ENCODE results near the gene SPOP. TPM values are rescaled to one million over a fixed set of nuclear protein-coding genes. Genes with fewer than 3 reads are reported as not detected.
"Not testable (repeated sequence)": the region's sequence is repeated elsewhere in the genome, so short reads cannot be mapped to it uniquely, and the experiment has no call there.

SPOP gene
- polyA plus RNA-seq, 1 donor, result 53.1 TPM

GRCh38 chr17:49571764-49572163, 106.1 kb downstream of the SPOP start:
- no peak for DNase-seq

DNA sequence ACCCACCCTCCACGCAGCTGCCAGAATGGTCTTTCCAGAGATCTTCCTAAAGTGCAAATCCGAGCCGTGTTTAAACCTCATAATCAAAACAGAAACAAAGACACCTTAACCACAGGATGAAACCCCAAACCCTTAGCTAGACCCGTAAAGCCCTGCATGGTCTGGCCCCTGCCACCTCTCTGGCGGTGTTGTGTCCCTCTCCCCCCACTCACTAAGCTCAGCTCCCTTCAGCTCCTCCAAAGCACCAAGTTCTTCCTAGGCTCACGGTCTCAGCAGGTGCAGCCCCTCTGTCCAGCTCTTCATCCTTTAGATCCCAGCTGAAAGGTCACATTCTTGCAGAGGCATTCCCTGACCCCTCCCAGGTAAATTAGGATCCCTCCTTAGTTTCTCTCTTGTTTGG, 106.6 kb downstream of the SPOP start:
- DNase-seq, result no peak

DNA sequence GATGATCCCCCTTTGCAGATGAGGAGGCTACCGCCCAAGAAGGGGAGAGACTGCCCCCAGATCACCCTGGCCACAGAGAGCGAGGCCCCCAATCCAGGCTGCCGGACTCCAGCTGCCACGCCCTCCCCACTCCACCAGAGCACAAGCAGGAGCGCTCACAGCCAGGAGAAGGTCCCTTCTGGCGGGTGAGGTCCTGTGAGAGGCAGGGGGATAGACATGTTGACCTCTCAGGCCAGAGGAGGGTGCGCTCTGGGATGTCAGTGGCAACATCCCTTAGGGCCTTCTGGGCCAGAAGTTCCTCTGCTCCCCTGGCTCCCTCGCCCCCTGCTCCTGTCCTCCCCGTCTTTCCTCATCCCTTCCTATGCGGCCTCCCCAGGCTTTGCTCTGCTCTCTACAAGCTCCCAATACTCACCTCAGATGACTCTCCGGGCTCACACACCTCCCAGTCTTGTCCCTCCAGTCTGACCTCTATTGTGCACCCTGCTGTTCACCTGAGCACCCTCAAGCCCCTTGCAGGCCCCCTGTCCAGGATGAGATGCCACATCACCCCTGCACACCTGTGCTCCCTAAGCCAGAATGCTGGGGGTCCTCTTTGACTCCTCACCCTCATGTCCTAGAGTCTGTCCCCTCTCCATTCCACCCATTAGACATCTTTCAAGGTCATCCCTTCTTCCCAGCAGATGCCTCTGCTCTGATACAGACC, 107.2 kb downstream of the SPOP start:
- no peak for DNase-seq

- DNase-seq, result not testable (repeated sequence)
Measured at GRCh38 chr17:49568695-49569047, 109.2 kb downstream of the SPOP start.

DNA sequence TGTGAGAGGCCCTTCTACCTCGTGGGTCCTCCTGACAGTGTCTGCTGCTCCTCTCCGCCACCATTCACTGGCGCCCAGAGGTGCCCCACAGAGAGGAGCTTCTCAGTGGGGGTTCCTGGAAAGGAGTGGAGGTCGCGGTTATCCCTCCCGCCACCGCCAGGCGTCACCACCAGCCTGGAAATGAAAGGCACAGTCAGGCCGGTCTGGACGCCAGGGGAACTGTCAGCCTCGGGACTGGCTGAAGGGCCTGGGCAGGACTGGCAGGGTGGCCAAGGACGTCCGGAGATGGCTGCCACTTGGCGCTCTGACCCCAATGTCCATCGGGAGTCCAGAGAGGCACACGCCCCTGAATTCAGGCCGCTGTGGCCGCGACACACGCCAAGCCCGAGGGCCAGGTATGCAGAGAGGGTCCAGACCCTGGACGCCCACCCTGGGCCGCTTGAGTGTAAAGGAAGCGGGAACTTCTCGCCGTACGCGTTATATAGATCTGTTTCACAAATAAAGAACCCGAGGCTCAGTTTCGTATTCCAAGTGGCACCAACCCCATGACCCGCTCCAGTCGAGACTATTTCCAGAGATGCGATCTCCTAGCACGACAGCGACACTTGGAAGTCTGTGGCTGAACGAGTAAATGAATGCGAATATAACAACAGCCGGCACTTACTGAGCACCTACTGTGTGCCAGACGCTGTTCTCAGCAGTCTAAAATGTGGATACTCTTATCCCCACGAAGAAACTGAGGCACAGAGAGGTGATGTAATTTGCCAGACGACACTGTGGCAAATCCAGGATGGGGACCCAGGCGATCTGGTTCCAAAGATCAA, 109.8 kb downstream of the SPOP start:
- DNase-seq, result peak; percentile 81

DNA sequence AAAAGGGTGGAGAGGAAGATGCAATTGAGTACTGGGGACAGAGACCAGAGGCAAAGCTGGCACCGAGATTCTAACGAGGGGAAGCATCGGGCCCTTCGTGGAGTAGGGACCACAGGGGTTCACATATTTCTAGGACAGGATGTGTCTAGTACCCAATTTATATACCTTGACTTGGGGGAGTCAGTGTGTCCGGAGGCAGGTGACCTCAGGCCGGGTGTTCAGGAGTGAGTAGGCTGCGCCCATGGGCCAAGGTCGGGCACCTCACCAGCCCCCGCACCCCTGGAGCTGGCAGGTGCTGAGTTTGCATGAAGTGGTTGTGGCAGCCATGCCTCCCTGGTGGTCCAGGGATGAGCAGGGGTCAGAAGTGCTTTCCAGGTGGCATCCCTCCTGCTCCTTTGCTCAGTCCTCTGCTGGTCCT, 110.8 kb downstream of the SPOP start:
- no peak for DNase-seq

GRCh38 chr17:49566668-49567071, 111.2 kb downstream of the SPOP start:
- DNase-seq, result no peak

- no peak for DNase-seq
Measured at GRCh38 chr17:49565948-49566491, 111.9 kb downstream of the SPOP start.

DNA sequence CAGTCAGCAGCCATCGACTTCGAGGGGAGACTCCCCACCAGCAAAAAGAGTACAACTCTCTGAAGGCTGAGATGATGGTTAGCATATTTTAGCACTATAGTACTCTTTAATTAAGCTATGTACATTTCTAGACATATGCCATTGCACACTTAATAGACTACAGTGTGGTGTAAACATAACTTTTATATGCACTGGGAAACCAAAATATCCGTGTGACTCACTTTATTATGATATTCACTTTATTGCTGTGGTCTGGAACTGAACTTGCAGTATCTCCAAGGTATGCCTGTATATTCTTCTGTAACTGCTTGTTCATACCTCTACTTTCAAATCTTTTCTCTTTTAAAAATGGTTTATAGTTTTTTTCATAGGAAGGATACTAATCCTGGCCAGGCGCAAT, 113.3 kb downstream of the SPOP start:
- DNase-seq, result no peak

DNA sequence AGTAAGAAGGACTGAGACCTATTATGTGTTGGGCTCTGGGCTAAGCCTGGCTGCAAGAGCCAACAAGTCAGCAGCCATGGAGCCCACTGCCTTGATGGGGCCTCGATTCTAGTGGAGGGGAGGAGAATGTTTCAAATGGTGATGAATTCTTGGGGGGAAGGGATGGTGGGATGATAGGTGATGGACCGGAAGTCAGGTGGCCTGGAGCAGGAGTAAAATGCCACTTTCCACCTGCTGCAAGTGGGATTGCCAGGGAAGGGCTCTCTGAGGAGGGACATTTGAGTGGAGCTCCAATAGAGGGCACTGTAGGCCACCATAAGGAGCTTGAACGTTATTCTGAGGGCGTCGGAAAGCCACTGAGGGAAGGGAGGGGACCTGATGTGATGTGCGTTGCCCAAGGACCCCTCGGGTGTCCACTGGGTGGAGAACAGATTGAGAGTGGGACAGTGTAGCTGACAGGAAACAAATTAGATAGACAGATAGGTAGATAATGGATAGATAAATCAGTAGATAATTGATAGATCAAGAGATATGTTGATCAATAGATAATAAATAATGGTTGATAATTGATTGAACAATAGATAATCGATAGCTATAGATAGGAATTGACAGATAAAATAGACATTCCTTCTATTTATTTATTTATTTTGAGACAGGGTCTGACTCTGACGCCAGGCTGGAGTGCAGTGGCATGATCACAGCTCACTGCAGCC, 120.4 kb downstream of the SPOP start:
- no peak for DNase-seq

- peak; percentile 78 for DNase-seq
Measured at GRCh38 chr17:49556223-49556943, 121.5 kb downstream of the SPOP start.

DNA sequence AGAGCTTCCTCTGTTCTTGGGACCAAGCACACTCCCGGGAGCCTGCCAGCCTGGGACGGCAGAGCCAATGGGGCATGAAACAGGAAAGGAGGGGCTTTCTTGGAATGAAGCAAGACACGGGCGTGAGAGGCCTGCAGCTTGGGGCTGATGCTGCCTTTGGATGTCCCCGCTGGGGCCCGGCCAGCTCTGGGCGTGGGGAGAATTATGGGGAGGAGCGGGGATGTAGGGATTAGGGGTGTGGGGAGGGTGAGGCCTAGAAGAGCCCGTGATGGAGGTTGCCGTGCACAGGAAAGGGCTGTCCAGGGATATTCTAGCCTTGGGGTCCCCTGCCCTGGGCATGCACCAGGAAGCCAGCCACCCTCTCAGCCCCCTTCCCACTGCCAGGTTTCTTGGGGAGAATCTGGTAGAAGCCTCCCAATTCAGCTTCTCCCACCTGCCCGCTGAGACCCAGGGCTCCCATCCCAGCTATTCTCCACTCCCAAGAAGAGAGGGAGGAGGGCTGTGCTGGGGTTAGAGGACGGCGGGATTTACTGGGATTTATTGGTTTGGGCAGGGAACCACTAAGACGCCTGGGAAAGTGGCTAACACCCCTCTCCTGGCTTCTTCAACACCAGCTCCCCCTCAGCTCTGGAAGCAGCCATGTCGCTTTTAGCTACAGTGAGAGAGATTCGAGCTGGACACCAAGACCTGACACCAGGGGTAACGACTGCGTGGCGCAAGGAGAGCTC, 122.2 kb downstream of the SPOP start:
- no peak for DNase-seq

DNA sequence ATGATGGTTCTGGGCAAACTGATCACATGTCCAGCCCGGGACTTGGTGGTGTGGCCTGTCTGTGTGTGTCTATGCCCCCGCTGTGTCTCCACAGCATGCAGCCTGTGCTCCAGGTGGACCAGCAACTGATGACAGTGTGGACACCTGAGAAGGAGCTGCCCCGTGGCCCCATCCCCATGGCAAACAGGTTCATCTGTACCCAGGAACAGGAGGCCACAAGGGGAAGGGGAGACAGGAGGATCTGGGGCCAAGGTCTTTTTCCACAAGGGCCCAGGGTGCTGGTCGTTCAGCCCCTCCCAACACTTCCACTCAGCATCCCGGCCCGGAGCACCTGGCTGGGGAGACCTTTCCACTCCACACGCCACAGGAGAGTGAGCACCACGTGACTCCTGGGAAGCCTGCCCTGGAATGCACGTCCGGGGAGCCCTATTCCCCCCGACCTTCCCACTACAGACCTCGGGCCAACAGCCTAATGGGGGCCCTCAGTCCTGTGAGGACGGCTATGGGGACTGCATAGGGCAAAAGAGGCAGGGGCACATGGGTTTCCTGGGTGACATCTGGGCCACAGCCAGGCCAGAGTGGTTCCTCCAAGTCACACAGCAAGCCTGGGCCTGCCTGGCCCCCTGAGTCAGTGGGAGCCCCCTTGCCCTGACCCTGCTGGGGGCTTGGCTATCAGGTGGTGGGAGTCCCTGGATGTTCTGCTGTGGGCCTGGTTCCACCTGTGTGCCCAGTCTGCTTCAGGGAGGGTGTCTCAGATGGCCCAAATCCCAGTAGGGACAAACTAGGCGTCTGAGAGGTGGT, 123.0 kb downstream of the SPOP start:
- no peak for DNase-seq

GRCh38 chr17:49553676-49554335, 124.1 kb downstream of the SPOP start:
- DNase-seq, result no peak

GRCh38 chr17:49552070-49552751, 125.7 kb downstream of the SPOP start:
- DNase-seq, result no peak

DNA sequence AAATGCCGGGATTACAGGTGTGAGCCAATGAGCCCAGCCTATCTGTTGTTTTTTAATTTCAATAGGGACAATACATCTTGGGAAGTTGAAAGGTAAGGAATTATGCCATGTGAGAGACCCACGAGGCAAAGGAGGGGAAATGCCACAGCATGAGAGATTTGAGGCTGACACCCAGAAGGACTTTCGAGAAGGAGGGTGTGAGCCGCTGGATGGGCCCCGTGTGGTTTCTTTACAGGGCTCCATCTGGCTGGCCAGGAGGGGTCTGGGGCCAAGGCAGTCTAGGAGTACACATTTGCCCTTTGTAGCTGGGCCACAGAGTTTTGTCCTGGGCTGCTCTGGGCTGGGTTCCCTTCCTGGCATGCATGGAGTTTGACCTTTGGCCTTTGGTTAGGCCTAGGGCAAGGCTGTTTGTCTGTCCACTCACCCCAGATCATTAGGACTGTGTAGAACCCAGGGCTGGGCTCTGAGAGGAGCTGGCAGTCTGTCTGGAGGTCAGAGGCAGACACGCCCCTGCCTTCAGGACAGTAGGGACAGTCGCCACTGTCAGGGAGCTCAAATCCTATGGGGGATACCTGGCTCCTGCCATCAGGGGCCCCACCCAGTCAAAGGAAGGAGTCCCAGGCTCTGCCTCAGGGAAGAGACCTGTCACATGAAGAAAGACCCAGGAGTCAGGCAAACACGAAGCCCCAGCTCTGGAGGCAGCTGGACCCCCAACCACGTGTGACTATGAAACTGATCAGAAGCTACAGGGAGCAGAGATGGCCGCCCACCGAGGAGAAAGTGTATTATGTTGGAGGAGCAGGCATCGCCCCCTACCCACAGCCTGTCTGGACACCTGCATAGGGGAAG, 126.5 kb downstream of the SPOP start:
- no peak for DNase-seq

- DNase-seq, result not testable (repeated sequence)
Measured at GRCh38 chr17:49550764-49551163, 127.1 kb downstream of the SPOP start.

All from hindlimb muscle (tissue), 1 donor.